ENCODE measurements around the gene CACNA2D1.

GRCh38 chr7:82435769-82436168, 7.8 kb downstream of the CACNA2D1 start:
- TF ChIP-seq POLR2AphosphoS5 (IDR thresholded peaks at IDR 0.05; ENCODE audit: low read depth, low read length) = no peak
- TF ChIP-seq TAF1 (IDR thresholded peaks at IDR 0.05; ENCODE audit: borderline replicate concordance, insufficient read depth, low read length) = no peak
